SK-MEL-5 (cell line): ENCODE results near the gene PKDCC. TPM values are rescaled to one million over a fixed set of nuclear protein-coding genes. Genes with fewer than 3 reads are reported as not detected.

Experiments used
- DNase-seq: peaks from one replicate; pipeline ENCODE4 v3.0.0-alpha.2; 2016; ENCODE audit warnings: low read depth, low spot score
- in situ Hi-C: cut with HindIII; loops from 2 replicates; pipeline ENCODE4 v1.10.0; 2016; ENCODE audit warnings: low sequenced_read_pairs, high pct_unique_total_duplicates, low pct_unique_long_range_greater_than_20kb
- total RNA-seq: library from RNA; depleted of rRNA; stranded (reverse); fragments of >200 nt; shearing (Covaris generic); gene quantifications from 2 replicates; pipeline ENCODE4 v1.2.3, GENCODE V29; 2014; rRNA removed

PKDCC gene
- total RNA-seq, 1 experiment from 2014 or later: 15.1 TPM

GRCh38 chr2:42106257-42106816 lies 58.5 kb downstream of the PKDCC start:
- DNase-seq: no peak
- in situ Hi-C loops: no loop called here

GRCh38 chr2:42107249-42108042 lies 59.6 kb downstream of the PKDCC start:
- DNase-seq: no peak
- in situ Hi-C loops: no loop called here

Other genes with a start within 250 kb of the PKDCC start
- 78.4 and 81.7 TPM in 2 replicates for gene EML4, start 121.3 kb downstream of the PKDCC start, total RNA-seq